Lower leg skin (tissue), 3 donors: ENCODE results near the gene E2F3.

ENCODE experiments used
- POLR2A ChIP-seq, 2 donors: fragments of 450-650 bp; IDR thresholded peaks; one replicate each; pipeline ENCODE4 v1.6.1; 2016 to 2017; ENCODE audit warnings: antibody characterized with exemption in 2 of 2, mild to moderate bottlenecking in 1 of 2, moderate library complexity in 1 of 2
- TF ChIP-seq, protein P1 (sequence below), 3 donors: fragments of 450-650 bp; IDR thresholded peaks; one replicate each; pipeline ENCODE4 v1.5.1; 2016; ENCODE audit warnings: antibody characterized with exemption in 3 of 3, mild to moderate bottlenecking in 3 of 3, moderate library complexity in 2 of 3

DNA sequence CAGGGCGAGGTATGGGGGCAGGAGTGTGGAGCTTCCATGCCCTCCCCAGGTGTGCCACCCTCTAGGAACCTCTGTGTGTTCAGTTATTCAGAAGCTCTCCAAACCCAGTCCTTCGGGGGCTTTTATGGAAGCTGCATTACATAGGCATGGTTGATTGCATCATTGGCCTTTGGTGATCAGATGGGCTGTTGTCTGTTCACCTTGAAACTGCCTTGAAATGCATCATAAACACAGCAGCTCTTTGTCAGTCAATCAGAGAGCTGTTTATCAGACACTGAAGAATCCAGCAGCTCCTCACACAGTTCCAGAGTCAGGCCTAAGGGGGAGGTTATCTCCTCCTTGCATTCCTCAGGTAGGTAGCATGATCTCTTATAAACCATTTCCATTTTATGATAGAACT is 62.4 kb downstream of the E2F3 start:
- TF ChIP-seq POLR2A (IDR thresholded peaks at IDR 0.05): no peak
- TF ChIP-seq, protein P1, sequence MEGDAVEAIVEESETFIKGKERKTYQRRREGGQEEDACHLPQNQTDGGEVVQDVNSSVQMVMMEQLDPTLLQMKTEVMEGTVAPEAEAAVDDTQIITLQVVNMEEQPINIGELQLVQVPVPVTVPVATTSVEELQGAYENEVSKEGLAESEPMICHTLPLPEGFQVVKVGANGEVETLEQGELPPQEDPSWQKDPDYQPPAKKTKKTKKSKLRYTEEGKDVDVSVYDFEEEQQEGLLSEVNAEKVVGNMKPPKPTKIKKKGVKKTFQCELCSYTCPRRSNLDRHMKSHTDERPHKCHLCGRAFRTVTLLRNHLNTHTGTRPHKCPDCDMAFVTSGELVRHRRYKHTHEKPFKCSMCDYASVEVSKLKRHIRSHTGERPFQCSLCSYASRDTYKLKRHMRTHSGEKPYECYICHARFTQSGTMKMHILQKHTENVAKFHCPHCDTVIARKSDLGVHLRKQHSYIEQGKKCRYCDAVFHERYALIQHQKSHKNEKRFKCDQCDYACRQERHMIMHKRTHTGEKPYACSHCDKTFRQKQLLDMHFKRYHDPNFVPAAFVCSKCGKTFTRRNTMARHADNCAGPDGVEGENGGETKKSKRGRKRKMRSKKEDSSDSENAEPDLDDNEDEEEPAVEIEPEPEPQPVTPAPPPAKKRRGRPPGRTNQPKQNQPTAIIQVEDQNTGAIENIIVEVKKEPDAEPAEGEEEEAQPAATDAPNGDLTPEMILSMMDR (IDR thresholded peaks at IDR 0.05): no peak
